Subcutaneous adipose tissue (tissue), 4 donors: ENCODE measurements around the gene STK32C. TPM values are rescaled to one million over a fixed set of nuclear protein-coding genes. Genes with fewer than 3 reads are reported as not detected.

Experiments used
- CTCF ChIP-seq: fragments of 450-650 bp; IDR thresholded peaks from one replicate; pipeline ENCODE4 v1.5.1; 2016; ENCODE audit warnings: low read depth, mild to moderate bottlenecking, control low read depth, antibody characterized with exemption, moderate library complexity
- total RNA-seq, 4 donors: library from RNA; depleted of rRNA; stranded (reverse); fragments of >200 nt; gene quantifications; one replicate each; pipeline ENCODE4 v1.1.0, GENCODE V29; 2016

STK32C gene
- total RNA-seq, 4 donors from 2014 or later, result 2.9 to 12.3 (median 10.9) TPM

DNA sequence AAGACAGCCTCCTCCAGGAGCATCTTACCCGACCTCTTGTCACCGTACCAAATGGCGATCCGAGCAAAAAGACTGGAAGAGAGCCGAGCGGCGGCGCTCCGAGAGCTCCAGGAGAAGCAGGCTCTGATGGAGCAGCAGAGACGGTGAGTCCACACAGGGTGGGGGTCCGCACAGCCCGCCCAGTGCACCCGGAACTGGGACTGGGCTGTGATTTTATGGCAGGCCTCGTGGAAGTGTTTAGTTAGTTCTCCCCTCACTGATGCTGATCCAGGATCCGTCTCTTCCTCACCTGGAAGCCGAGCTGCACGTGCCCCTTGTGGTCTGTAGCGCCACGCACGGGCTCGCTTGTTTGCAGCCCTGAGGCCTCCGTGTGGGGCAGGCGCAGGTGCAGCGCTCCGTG, 43.9 kb upstream of the STK32C start:
- no peak for TF ChIP-seq CTCF

GRCh38 chr10:132350946-132351345, 43.2 kb upstream of the STK32C start:
- TF ChIP-seq CTCF, result no peak

DNA sequence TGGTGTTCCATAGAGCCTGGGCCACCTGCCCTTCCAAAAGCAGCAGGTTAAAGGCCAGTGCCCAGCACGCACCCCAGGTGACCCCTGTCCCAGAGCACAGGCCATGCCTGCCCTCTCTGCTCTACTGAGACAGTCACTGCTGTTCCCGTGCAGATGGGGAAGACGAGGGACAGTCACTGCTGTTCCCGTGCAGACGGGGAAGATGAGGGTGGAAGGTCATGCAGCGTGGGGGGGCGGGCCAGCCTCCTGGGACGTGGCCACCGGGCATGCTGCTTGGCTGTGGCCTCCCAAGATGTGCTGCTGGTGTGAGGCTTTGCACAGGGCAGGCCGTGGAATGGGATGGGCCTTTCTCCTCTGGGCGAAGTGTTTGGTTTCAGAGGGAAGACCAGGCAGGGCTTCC, 42.6 kb upstream of the STK32C start:
- TF ChIP-seq CTCF, result no peak

- no peak for TF ChIP-seq CTCF
Observed at GRCh38 chr10:132349766-132350165, 42.0 kb upstream of the STK32C start.

DNA sequence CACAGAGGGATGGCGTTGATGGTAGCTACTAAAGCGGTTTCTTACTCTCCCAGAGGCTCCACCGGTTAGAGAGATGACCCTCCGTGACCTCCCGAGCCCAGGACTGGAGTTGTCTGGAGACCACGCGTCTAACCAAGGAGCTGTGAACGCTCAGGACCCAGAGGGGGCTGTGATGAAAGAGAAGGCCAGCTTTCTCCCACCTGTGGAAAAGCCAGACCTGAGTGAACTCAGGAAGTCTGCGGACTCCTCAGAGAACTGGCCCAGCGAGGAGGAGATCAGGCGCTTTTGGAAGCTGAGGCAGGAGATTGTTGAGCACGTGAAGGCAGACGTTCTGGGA, 40.1 kb upstream of the STK32C start:
- no peak for TF ChIP-seq CTCF

- no peak for TF ChIP-seq CTCF
Observed at GRCh38 chr10:132347211-132347930, 39.6 kb upstream of the STK32C start.

GRCh38 chr10:132346806-132347205, 39.1 kb upstream of the STK32C start:
- TF ChIP-seq CTCF, result no peak
